SK-N-MC (cell line): ENCODE results near the gene GRK2.

Experiments used
- EZH2 ChIP-seq: fragments of 200-600 bp; sonication (generic); IDR thresholded peaks from one replicate; pipeline ENCODE4 v1.6.1; 2017; ENCODE audit warnings: antibody characterized with exemption
- POLR2AphosphoS5 ChIP-seq: IDR thresholded peaks from 2 replicates; pipeline ENCODE4 v1.6.1; 2012; ENCODE audit warnings: mild to moderate bottlenecking, low read depth, low read length, borderline replicate concordance

DNA sequence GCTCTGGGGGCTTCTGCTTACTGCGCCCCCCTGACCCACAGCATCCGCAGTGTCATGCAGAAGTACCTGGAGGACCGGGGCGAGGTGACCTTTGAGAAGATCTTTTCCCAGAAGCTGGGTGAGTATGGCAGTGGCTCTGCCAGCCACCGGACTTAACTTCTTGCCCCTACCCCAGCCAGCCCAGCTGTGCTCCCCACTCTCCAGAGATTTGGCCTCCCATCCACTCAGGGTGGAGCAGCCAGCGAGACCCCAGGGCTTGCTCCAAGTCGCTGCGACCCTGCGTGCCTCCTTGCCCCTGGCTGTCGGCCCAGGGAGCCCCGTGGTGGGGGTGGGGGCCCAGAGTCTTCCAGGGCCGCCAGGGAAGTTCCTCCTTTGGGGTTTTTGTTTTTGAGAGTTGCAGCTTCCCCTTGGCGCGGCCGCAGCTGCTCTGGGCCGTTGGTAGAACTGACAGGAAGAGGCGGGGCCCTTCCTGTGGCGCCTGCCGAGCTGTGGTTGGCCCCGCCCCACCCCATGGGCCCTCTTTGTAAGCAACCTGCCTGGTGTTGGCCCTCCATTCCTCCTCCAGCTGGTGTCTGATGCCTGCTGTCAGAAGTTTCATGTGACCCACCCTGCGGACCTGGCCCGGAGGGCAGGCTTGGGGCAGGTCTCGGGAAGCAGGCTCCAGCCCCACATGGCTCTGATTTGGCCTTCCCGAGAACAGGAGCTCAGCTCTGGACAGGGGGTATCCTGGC, 11.1 kb downstream of the GRK2 start:
- TF ChIP-seq EZH2 (no peak), POLR2AphosphoS5 (peak; percentile 69)
